GOT3 (cell line): ENCODE results near the gene CPA2.
"Not testable (repeated sequence)": the region's sequence is repeated elsewhere in the genome, so short reads cannot be mapped to it uniquely, and the experiment has no call there.

ENCODE experiments used
- DNase-seq: peaks from one replicate; lab custom pipeline; 2025; ENCODE audit warnings: mixed read lengths; lab: John Stamatoyannopoulos, UW

Gene CPA2

DNA sequence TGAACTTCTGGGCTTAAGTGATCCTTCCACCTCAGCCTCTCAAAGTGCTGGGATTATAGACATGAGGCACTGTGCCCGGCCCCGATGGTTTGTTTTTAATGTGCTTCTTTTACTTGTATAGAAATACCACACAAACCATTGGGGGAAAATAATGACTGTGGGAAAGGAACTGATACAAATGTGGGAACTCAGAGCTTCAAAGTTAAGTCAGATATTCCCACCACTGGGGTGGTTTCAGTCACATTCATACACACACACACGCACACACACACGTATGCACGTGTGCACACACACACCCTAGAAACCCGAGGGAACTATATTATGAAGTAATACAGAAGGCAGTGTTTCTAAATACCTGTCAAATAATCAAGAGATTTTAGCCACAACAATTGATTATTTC lies 43.3 kb downstream of the CPA2 start:
- no peak for DNase-seq

DNA sequence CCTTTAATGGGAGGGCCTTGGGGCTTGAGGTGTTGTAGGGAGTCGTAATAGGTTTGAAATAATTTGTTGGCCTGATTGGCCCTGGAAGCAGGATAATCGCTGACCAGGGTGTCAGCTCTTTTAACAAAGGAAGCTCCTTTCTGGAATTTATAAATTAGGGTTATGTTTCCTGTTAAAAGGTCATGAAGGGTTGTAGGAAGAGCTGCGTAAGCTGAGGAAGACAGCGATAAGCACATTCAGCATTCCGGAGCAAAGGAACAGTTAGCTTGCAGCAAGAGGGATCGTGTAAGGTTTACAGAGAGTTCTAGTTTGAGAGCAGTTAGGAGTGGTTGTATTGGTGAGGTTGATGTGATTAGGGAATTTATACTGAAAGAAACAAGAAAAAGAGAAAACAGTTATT lies 47.6 kb downstream of the CPA2 start:
- no peak for DNase-seq

DNA sequence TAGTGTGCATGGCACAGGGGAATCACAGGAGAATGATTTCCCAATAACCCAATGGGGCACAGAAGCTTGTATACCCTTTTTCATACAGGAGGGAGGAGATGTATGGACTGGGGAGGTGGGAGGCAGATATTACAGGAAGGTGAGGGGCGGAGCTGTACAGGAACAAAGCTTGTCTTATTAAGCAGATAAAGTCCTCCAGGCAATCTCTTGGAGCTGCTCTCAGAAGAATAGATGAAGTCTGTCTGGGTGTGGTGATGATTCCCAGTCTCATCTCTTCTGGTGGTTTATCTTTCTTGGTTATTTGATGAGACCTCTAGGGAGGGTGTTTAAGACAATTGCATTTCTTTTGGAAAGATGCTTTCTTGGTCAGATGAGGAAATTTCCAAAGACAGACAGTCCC lies 52.9 kb downstream of the CPA2 start:
- no peak for DNase-seq

DNA sequence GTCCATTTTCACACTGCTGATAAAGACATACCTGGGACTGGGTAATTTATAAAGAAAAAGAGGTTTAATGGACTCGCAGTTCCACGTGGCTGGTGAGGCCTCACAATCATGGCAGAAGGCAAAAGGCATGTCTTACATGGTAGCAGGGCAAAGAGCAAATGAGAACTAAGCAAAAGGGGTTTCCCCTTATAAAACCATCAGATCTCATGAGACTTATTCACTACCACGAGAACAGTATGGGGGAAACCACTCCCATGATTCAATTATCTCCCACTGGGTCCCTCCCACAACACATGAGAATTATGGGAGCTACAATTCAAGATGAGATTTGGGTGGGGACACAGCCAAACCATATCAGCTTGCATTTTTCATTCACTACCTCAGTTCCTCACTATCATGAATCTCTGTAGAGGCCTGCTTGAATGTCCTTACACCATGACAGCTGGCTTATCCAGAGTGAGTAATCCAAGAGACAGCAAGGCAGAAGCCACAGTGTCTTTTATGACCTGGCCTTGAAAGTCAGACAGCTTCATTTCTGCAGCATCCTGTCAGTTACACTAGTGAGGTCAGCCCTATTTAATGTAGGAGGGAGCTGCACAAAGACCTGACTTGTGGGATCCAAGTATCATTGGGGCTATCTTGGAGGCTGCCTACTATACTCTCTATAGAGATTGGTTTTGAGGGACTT lies 55.0 kb downstream of the CPA2 start:
- not testable (repeated sequence) for DNase-seq

DNA sequence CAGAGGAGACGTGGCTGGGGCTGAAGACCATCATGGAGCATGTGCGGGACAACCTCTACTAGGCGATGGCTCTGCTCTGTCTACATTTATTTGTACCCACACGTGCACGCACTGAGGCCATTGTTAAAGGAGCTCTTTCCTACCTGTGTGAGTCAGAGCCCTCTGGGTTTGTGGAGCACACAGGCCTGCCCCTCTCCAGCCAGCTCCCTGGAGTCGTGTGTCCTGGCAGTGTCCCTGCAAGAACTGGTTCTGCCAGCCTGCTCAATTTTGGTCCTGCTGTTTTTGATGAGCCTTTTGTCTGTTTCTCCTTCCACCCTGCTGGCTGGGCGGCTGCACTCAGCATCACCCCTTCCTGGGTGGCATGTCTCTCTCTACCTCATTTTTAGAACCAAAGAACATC lies 56.0 kb downstream of the CPA2 start:
- no peak for DNase-seq

DNA sequence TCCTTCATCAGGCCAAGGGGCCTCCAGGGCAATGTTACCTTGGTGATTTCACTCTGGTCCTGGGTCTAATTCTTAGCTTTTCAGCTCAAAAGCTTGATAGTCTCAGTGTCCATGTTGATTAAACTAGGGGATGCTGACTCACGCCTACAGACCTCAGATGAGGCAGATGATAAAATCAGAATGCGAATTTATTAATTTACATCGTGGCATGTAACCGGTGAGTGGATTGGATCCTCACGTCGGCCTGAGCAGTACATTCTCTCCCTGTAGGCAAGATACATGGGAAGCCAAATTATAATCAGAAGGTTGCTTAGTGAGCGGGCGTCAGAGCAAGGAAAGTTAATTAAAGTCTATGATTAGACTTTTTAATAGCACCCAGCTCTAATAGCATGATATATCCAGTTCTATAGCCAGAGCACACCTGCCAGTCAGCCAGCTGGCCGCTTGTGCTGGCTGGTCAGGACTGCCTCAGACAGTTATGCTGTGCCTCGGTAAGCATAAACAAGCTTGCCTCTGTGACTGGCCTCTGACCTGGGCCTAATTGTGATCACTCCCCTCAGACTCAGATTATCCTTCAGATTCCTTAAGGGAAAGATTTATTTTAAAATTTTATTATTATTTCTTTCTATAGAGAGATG lies 57.8 kb downstream of the CPA2 start:
- no peak for DNase-seq

DNA sequence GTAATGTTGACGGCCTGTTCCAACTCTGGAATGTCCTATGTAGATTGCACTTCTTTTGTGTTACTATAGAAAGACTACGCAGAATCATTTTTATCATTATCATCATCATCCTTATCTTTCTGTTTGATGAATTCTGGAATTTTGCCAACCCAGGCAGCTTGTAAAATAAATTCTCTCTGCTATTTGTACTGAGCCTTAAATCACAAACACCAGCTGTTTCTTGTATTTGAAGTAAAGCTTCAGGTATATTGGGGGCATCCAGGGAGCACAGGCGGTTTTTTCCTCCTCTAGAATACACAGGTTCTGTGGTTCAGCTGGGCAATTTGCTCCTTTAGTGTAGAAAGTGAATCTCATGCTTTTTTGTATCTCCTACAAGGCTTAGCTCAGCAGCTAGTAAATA lies 63.0 kb downstream of the CPA2 start:
- no peak for DNase-seq

DNA sequence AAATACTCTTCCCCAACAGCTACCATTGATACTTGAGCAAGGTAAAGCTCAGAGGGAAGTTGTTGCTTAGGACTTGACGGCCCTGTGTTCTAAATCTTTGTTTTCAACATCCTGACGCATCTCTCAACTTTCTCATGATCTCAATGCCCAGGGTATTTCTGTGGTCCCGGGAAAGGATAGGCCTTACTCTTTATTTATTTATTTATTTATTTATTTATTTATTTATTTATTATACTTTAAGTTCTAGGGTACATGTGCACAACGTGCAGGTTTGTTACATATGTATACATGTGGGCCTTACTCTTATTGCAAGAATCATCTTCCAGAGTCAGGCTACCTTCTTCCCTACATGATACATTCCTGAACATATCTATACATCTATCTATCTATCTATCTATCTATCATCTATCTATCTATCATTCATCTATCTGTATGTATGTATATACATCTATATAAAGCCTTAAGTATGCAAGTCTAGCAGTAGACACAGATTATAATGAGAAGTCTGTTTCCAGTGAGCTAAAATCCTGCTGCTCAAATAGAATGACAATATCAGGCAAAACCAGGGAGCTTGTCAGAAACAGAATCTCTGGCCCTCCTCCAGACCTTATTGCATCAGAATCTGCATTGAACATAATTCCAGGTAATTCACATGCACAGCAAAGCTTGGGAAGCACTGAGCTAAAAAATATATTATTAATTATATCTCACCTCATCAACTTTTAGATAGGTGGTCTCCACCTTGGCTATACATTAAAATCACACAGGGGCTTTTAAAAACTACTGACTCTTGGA lies 65.8 kb downstream of the CPA2 start:
- DNase-seq: no peak

DNA sequence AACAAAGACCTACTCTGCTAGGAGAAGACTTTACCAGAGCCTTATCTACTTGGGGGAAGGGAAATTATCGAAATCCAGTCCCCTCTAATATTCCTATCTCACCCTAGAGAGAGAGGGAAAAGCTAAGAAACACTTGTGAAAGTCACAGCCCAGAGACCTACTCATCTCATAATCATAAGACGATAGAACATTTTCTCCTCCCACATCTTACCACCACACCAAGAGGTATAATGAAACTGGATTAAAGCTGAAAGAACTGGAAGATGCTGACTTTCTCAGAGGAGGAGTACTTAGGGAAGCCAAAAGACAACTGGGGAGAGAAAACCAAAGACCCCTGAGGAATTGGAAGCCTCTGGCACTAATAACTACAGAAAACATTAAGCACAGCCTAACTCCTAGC lies 67.2 kb downstream of the CPA2 start:
- DNase-seq: no peak

DNA sequence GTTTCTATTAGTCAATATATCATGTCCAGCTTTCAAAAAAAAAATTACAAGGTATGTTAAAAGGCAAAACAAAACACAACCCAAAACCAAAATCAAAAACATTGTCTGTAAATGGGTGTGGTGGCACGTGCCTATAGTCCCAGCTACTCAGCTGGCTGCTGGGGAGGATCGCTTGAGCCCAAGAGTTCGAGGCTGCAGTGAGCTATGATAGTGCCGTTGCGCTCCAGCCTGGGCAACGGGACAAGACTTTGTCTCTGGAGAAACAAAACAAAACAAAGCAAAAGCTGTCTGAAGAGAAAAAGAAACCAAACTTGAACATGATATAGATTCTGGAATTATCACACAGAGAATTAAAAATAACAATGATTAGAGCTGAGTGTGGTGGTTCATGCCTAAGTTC lies 67.6 kb downstream of the CPA2 start:
- DNase-seq: no peak

DNA sequence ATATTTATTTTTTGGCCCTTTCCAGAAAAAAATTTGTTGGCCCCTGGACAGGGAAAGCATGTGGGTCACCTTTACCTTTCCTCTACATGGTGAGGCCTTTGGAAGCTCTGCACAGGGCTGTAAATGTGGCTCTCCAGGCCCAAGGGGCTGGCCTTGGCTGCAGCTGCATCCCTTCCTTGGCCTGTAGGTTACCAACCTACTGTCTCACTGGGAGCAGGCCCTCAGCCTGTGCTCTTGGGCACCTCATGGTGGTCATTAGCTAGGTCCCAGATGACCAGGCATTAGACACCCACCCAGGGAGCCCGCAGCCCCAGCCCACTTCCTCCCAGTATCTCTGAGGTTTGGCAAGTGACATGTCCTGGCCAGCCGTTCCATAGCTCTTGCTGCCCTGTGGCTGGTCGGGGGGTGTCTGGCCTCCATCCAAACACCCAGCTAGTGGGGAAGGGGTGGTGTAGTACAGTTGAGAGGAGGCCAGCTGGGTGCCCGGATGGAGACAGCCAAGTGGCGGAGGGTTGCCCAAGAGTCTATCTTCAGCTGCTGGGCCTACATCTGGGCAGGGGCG lies 70.8 kb downstream of the CPA2 start:
- DNase-seq: no peak

DNA sequence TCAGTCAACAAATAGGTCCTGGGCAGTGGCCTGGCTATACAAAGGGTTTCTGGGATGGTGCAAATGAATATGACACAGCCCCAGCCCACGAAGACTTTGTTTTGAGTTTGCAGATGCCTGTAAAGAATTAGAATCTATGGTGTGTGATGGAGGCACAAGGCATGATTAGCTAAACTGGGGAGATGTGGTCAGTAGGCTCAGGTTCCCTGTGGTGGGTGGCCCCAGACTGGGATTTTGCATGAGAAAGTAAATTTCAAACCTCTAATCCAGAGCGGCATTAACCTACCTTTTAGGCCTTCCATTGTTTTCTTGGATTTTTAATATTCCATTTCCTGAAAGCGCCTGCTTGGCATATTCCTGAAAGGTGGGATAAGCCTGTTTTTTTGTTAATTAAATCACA lies 71.6 kb downstream of the CPA2 start:
- no peak for DNase-seq
